CD4-positive, alpha-beta T cell (primary cell): ENCODE results near the gene MYL11. TPM values are rescaled to one million over a fixed set of nuclear protein-coding genes. Genes with fewer than 3 reads are reported as not detected.

Experiments used
- ATAC-seq: fragments of 200-7000 bp; cut with Tn5 transposase; one replicate; pipeline ENCODE4 v1.10.0; 2022; ENCODE audit warnings: mild to moderate bottlenecking; ENCODE audit not compliant: poor library complexity
- CTCF ChIA-PET: fragments of 350-600 bp; sonication (Branson Sonifier 250); formaldehyde crosslinking; loops from one replicate; lab custom pipeline; 2021; ENCODE audit warnings: antibody characterized with exemption, inconsistent platforms; lab: Charles Lee
- POLR2A ChIA-PET: fragments of 350-600 bp; sonication (Branson Sonifier 250); formaldehyde crosslinking; loops from one replicate; lab custom pipeline; 2021; ENCODE audit warnings: antibody characterized with exemption, inconsistent platforms; lab: Charles Lee
- DNase-seq, 14 experiments: peaks; one replicate each; pipeline ENCODE4 v3.0.0-alpha.2; 2013 to 2020; ENCODE audit warnings: mixed read lengths in 2 of 14
- H3K27ac ChIP-seq, 2 donors: one replicate each; pipeline versions ENCODE4 v1.5.1 to v1.7.0; 2013; ENCODE audit warnings: low read length in 2 of 2, low read depth in 1 of 2, mild to moderate bottlenecking in 1 of 2
- H3K27me3 ChIP-seq, 2 experiments: 1 replicate in 1 of 2; 2 replicates in 1 of 2; pipeline versions ENCODE4 v1.6.1 to v1.7.0; 2013; ENCODE audit warnings: low read length in 2 of 2, control low read depth in 1 of 2, mild to moderate bottlenecking in 1 of 2, moderate library complexity in 1 of 2; ENCODE audit not compliant: insufficient read depth in 2 of 2, control insufficient read depth in 1 of 2
- H3K36me3 ChIP-seq: one replicate; pipeline ENCODE4 v1.6.1; 2013; ENCODE audit warnings: low read length, control low read depth; ENCODE audit not compliant: insufficient read depth
- H3K4me1 ChIP-seq: one replicate; pipeline ENCODE4 v1.6.1; 2013; ENCODE audit warnings: low read length, control low read depth; ENCODE audit not compliant: insufficient read depth
- H3K4me3 ChIP-seq: one replicate; pipeline ENCODE4 v1.5.1; 2013; ENCODE audit warnings: mild to moderate bottlenecking, low read length, moderate library complexity
- H3K9me3 ChIP-seq, 2 experiments: 1 replicate in 1 of 2; 2 replicates in 1 of 2; pipeline versions ENCODE4 v1.6.1 to v1.7.0; 2013; ENCODE audit warnings: low read length in 2 of 2, mild to moderate bottlenecking in 2 of 2, control low read depth in 1 of 2, moderate library complexity in 1 of 2; ENCODE audit not compliant: control insufficient read depth in 1 of 2, insufficient read depth in 1 of 2
- H3K27ac Mint-ChIP-seq: one replicate; pipeline ENCODE4 v1.8.0; 2020; ENCODE audit warnings: mixed read lengths
- H3K27me3 Mint-ChIP-seq: one replicate; pipeline ENCODE4 v1.8.0; 2021; ENCODE audit warnings: mixed read lengths
- H3K36me3 Mint-ChIP-seq: one replicate; pipeline ENCODE4 v1.8.0; 2021; ENCODE audit warnings: low read depth, mixed read lengths
- H3K4me1 Mint-ChIP-seq: one replicate; pipeline ENCODE4 v1.8.0; 2021; ENCODE audit warnings: low read depth, mixed read lengths
- H3K4me3 Mint-ChIP-seq: one replicate; pipeline ENCODE4 v1.8.0; 2020; ENCODE audit warnings: mild to moderate bottlenecking, mixed read lengths
- H3K9me3 Mint-ChIP-seq: one replicate; pipeline ENCODE4 v1.8.0; 2020; ENCODE audit warnings: mixed read lengths
- intact Hi-C, 2 experiments: fragments of 100-400 bp; cut with DNase I in 1 of 2; cut with micrococcal nuclease in 1 of 2; formaldehyde crosslinking; loops; one replicate each; pipeline versions ENCODE4 v1.15.1 to v1.9.0; 2023 to 2025; cut with DNase I, micrococcal nuclease
- total RNA-seq, 174 experiments: library from RNA in 2 of 174; stranded (reverse) in 2 of 174; gene quantifications; one replicate each; pipeline ENCODE4 v1.2.3 and lab custom pipeline; 2021 to 2026
- TF ChIP-seq, protein P1 (sequence below): fragments of 200-600 bp; IDR thresholded peaks from one replicate; pipeline ENCODE4 v1.8.0; 2022; ENCODE audit warnings: antibody characterized with exemption, mild to moderate bottlenecking

MYL11 gene
- total RNA-seq, 2 experiments from 2014 or later, result 0.95 to 2.4 TPM

DNA sequence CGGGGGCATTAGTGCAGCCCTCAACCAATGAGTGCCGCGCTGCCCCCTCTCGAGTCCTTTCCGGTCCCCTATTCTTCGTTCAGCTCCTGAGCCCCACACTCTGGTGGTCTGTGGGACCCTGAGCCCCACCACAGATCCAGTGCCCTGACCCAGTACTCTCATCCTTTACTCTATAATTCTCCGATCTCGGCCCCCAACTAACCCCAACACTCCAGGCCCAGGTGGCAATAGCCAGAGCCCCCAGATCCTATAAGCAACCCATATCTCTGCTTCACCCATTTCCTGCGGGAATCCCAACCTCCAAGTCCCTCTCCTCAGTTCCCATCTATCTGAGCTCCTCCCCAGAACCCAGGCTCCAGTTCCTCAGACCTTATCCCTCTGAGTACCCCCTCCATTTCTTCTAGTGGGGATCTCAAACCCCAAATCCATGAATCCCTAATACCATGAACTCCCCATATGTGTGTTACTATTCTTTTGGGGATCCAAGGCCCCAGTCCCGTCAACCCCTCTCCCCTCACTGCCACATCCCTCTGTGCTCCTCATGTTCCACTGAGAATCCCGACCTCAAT is 3.3 kb upstream of the MYL11 start:
- peaks cover 54% of the 10 kb centered on the region for H3K4me1 ChIP-seq
- Mint-ChIP-seq H3K4me1 (peaks cover 48% of the 10 kb centered on the region), H3K9me3 (no peaks in the 10 kb centered on the region), H3K27me3 (no peaks in the 10 kb centered on the region), H3K4me3 (peak overlapping the region; percentile 85), H3K36me3 (peaks cover 12% of the 10 kb centered on the region), H3K27ac (peak overlapping the region; percentile 81)
- H3K27ac ChIP-seq, result peak overlapping the region; percentile 59 to 78
- no peaks in the 10 kb centered on the region for H3K27me3 ChIP-seq
- no peak for DNase-seq
- no peaks in the 10 kb centered on the region for H3K9me3 ChIP-seq
- CTCF ChIA-PET, result interaction anchor here (0.9 to 2.7 kb wide), 6 partner anchors 9 to 58 kb away, joined by 3 to 19 read pairs (median 6); partner anchors contain the start of genes DCTPP1, SEPTIN1 and ZNF771
- peak overlapping the region; percentile 55 for H3K4me3 ChIP-seq
- intact Hi-C loops, result loop anchor here (2.0 to 10.0 kb wide), 5 partner anchors 17 to 553 kb away; partner anchors contain the start of genes CD2BP2 (in 1 of the 2), FBRS (in 1 of the 2), FBXL19 (in 1 of the 2) and ZNF771 (in 1 of the 2)
- POLR2A ChIA-PET, result interaction anchor here (0.7 to 6.0 kb wide), 26 partner anchors 9 to 563 kb away, joined by 3 to 153 read pairs (median 6); partner anchors contain the start of genes ALDOA, CD2BP2, CORO1A and DCTPP1
- peaks cover 13% of the 10 kb centered on the region for H3K36me3 ChIP-seq
- ATAC-seq, result no peak
- TF ChIP-seq, protein P1, sequence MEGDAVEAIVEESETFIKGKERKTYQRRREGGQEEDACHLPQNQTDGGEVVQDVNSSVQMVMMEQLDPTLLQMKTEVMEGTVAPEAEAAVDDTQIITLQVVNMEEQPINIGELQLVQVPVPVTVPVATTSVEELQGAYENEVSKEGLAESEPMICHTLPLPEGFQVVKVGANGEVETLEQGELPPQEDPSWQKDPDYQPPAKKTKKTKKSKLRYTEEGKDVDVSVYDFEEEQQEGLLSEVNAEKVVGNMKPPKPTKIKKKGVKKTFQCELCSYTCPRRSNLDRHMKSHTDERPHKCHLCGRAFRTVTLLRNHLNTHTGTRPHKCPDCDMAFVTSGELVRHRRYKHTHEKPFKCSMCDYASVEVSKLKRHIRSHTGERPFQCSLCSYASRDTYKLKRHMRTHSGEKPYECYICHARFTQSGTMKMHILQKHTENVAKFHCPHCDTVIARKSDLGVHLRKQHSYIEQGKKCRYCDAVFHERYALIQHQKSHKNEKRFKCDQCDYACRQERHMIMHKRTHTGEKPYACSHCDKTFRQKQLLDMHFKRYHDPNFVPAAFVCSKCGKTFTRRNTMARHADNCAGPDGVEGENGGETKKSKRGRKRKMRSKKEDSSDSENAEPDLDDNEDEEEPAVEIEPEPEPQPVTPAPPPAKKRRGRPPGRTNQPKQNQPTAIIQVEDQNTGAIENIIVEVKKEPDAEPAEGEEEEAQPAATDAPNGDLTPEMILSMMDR, result no peak

DNA sequence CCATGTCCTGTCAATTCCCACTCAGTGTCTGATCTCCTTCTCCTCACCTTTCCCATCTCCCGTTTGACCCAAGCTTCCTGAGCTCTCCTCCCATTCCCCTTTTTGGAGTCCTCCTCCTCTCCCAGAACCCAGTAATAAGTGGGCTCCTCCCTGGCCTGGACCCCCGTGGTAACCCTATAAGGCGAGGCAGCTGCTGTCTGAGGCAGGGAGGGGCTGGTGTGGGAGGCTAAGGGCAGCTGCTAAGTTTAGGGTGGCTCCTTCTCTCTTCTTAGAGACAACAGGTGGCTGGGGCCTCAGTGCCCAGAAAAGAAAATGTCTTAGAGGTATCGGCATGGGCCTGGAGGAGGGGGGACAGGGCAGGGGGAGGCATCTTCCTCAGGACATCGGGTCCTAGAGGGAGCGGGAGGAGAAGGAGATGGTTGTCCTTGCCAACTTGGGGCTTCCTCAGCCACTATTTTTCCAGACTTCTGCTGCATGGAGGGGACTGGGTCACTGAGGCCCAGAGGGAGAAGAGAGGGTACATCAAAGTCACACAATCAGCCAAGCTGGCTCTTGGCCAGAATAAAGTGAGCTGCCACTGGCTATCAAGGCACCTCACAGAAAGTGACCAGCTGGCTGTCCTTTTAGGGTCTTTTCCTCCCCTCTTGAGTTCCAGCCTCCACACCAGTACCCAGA is 2.4 kb upstream of the MYL11 start:
- ChIA-PET CTCF (interaction anchor here (0.9 to 2.7 kb wide), 3 partner anchors 10 to 58 kb away, joined by 3 to 19 read pairs (median 6); partner anchors contain the start of genes DCTPP1 and SEPTIN1), POLR2A (interaction anchor here (0.5 to 6.0 kb wide), 7 partner anchors 9 to 164 kb away, joined by 3 to 153 read pairs (median 19); partner anchors contain the start of genes CD2BP2, SEPTIN1, ZNF48 and ZNF747)
- Mint-ChIP-seq H3K27ac (peak overlapping the region; percentile 81), H3K4me3 (peak overlapping the region; percentile 85), H3K36me3 (peaks cover 4% of the 10 kb centered on the region), H3K9me3 (no peaks in the 10 kb centered on the region), H3K4me1 (peaks cover 43% of the 10 kb centered on the region), H3K27me3 (no peaks in the 10 kb centered on the region)
- Histone ChIP-seq H3K27ac (peak overlapping the region; percentile 18 to 78), H3K4me1 (peaks cover 55% of the 10 kb centered on the region), H3K9me3 (no peaks in the 10 kb centered on the region), H3K27me3 (no peaks in the 10 kb centered on the region), H3K36me3 (peaks cover 10% of the 10 kb centered on the region), H3K4me3 (no peak overlapping the region)
- TF ChIP-seq, protein P1, result no peak
- DNase-seq (no peak), ATAC-seq (no peak)
- intact Hi-C loops, result loop anchor here (5.0 to 10.0 kb wide), 4 partner anchors 35 to 553 kb away; partner anchors contain the start of genes FBRS (in 1 of the 2), FBXL19 (in 1 of the 2) and ZNF771 (in 1 of the 2)

DNA sequence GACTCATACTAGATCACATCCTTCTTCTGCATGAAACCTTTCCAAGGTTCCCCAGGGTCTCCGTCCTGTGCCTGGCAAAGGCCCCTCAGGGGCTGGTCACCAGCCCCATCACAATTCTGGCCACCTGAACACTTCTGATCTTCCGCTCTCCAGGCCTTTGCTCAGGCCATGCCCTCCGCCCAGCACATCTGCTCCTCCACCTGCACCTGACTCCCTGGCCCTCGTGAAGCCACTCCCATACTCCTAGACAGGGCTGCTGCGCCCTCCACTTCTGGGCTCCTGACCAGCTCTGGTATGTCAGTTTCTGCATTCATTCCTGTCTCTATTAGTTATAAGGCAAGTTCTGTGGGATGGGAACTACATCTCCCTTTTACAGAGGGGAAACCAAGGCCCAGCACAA is 1.9 kb upstream of the MYL11 start:
- no peaks in the 10 kb centered on the region for H3K9me3 Mint-ChIP-seq
- H3K27ac Mint-ChIP-seq, result peak overlapping the region; percentile 81
- TF ChIP-seq, protein P1, result no peak
- Histone ChIP-seq H3K27ac (peak overlapping the region in 1 of 2 donors; percentile 18), H3K4me1 (peaks cover 56% of the 10 kb centered on the region), H3K27me3 (no peaks in the 10 kb centered on the region), H3K36me3 (peaks cover 10% of the 10 kb centered on the region), H3K9me3 (no peaks in the 10 kb centered on the region), H3K4me3 (no peak overlapping the region)
- ATAC-seq (no peak), DNase-seq (no peak)
- peaks cover 43% of the 10 kb centered on the region for H3K4me1 Mint-ChIP-seq
- POLR2A ChIA-PET, result interaction anchor here (0.5 to 6.0 kb wide), 2 partner anchors 8 to 45 kb away, joined by 3 to 153 read pairs; partner anchors contain the start of gene SEPTIN1
- H3K36me3 Mint-ChIP-seq, result peaks cover 4% of the 10 kb centered on the region
- H3K4me3 Mint-ChIP-seq, result peak overlapping the region; percentile 72
- H3K27me3 Mint-ChIP-seq, result no peaks in the 10 kb centered on the region
- CTCF ChIA-PET, result interaction anchor here (0.9 to 2.7 kb wide), 2 partner anchors 10 to 37 kb away, joined by 3 to 19 read pairs; partner anchors contain the start of gene SEPTIN1
- intact Hi-C loops, result loop anchor here (5.0 to 10.0 kb wide), 4 partner anchors 35 to 552 kb away; partner anchors contain the start of genes FBRS (in 1 of the 2), FBXL19 (in 1 of the 2) and ZNF771 (in 1 of the 2)
